Adrenal gland (tissue), 5 donors: Measurements from ENCODE around the gene ZNF624.

Experiments used
- POLR2A ChIP-seq, 2 donors: fragments of 450-650 bp; IDR thresholded peaks; one replicate each; pipeline ENCODE4 v1.6.1; 2017; ENCODE audit warnings: antibody characterized with exemption in 2 of 2, mild to moderate bottlenecking in 2 of 2, moderate library complexity in 1 of 2
- TF ChIP-seq, protein P1 (sequence below), 6 experiments: fragments of 450-650 bp in 4 of 6; fragments of 200-600 bp in 2 of 6; sonication (generic) in 1 of 6; IDR thresholded peaks; 1 replicate in 5 of 6; 2 replicates in 1 of 6; pipeline versions ENCODE4 v1.5.1 to v1.8.0; 2016 to 2021; ENCODE audit warnings: antibody characterized with exemption in 6 of 6, mild to moderate bottlenecking in 2 of 6, moderate library complexity in 1 of 6
- donor health status: DM: no; HTN: no; CAD: no.

- TF ChIP-seq, protein P1, sequence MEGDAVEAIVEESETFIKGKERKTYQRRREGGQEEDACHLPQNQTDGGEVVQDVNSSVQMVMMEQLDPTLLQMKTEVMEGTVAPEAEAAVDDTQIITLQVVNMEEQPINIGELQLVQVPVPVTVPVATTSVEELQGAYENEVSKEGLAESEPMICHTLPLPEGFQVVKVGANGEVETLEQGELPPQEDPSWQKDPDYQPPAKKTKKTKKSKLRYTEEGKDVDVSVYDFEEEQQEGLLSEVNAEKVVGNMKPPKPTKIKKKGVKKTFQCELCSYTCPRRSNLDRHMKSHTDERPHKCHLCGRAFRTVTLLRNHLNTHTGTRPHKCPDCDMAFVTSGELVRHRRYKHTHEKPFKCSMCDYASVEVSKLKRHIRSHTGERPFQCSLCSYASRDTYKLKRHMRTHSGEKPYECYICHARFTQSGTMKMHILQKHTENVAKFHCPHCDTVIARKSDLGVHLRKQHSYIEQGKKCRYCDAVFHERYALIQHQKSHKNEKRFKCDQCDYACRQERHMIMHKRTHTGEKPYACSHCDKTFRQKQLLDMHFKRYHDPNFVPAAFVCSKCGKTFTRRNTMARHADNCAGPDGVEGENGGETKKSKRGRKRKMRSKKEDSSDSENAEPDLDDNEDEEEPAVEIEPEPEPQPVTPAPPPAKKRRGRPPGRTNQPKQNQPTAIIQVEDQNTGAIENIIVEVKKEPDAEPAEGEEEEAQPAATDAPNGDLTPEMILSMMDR (IDR thresholded peaks at IDR 0.05) = no peak
- no peak for TF ChIP-seq POLR2A (IDR thresholded peaks at IDR 0.05)
These were observed 4.1 kb downstream of the ZNF624 start for GRCh38 chr17:16649585-16649984.
